Stimulated activated CD8-positive, alpha-beta memory T cell treated with anti-CD3 and anti-CD28 coated beads, Interleukin-12 subunit alpha, Interleukin-12 subunit beta, amount 100 ng/mL, for 24 hours (primary cell): ENCODE measurements around the gene MAP1B.

Experiments
- DNase-seq: peaks from one replicate; pipeline ENCODE4 v3.0.0-alpha.2; 2020; ENCODE audit errors: extremely low read depth

Gene MAP1B

DNA sequence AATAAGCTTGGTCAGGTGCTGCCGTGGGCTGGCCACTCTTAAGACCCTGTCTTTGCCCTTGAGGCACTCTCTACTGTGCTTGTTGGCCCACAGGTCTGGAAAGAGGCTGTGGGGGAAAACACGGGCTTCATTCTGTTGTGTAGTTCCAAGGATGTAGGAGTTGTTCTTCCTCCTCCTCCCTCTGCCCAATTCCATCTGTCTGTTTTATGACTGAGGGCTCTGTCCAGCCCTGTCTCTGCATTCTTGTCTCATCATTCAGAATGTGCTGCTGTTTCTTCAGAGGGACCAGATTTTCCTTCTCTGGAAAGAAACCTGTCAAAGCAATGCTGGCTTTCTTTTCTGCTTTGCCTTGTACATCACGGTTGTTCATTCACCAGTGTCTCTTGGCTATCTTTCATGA, 84.1 kb downstream of the MAP1B start:
- DNase-seq, result no peak

DNA sequence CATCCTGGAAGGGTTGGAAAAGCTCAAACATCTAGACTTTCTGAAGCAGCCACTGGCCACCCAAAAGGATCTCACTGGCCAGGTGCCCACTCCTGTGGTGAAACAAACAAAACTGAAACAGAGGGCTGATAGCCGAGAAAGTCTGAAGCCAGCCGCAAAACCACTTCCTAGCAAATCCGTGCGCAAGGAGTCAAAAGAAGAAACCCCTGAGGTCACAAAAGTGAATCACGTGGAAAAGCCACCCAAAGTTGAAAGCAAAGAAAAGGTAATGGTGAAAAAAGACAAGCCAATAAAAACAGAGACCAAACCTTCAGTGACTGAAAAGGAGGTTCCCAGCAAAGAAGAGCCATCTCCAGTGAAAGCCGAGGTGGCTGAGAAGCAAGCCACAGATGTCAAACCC, 87.6 kb downstream of the MAP1B start:
- no peak for DNase-seq

DNA sequence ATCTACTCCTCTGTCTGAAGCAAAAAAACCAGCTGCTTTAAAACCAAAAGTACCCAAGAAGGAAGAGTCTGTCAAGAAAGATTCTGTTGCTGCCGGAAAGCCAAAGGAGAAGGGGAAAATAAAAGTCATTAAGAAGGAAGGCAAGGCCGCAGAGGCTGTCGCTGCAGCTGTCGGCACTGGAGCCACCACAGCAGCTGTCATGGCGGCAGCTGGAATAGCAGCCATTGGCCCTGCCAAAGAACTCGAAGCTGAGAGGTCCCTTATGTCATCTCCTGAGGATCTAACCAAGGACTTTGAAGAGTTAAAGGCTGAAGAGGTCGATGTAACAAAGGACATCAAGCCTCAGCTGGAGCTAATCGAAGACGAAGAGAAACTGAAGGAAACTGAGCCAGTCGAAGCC, 88.3 kb downstream of the MAP1B start:
- DNase-seq, result no peak

DNA sequence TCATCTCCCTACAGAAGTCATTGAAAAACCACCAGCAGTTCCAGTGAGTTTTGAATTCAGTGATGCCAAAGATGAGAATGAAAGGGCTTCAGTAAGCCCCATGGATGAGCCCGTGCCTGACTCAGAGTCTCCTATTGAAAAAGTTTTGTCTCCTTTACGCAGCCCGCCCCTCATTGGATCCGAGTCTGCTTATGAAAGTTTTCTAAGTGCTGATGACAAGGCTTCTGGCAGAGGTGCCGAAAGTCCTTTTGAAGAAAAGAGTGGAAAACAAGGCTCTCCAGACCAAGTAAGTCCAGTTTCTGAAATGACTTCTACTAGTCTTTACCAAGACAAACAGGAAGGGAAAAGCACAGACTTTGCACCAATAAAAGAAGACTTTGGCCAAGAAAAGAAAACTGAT, 90.1 kb downstream of the MAP1B start:
- DNase-seq, result no peak

DNA sequence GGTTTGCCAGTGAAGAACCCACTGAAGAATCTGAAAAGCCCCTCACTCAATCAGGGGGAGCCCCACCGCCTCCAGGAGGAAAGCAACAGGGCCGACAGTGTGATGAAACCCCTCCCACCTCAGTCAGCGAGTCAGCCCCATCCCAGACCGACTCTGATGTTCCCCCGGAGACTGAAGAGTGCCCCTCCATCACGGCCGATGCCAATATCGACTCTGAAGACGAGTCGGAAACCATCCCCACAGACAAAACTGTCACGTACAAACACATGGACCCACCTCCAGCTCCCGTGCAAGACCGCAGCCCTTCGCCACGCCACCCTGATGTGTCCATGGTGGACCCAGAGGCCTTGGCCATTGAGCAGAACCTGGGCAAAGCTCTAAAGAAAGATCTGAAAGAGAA, 92.4 kb downstream of the MAP1B start:
- DNase-seq, result no peak

DNA sequence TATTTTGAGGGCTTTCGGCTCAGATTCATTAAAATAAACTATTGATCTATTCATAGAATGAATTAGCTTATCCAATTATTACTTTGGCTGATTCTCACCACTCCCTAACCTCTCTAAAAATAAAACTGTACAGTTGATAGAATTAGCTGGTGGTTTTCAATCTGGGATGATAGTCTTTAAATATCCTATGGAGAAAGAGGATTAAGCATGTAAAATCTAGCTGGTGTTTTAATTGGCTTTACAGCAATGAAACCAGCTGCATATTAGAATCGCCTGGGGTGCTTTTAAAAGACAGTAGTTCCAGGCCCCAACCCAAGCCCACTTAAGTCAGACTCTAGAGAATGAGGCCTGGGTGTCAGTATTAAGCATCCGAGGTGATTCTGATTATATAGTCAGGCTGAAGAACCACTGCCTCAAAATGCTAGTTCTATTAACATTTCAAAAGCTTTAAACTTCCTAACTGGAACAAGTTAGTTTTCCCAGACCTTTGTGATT, 95.1 kb downstream of the MAP1B start:
- DNase-seq, result no peak

DNA sequence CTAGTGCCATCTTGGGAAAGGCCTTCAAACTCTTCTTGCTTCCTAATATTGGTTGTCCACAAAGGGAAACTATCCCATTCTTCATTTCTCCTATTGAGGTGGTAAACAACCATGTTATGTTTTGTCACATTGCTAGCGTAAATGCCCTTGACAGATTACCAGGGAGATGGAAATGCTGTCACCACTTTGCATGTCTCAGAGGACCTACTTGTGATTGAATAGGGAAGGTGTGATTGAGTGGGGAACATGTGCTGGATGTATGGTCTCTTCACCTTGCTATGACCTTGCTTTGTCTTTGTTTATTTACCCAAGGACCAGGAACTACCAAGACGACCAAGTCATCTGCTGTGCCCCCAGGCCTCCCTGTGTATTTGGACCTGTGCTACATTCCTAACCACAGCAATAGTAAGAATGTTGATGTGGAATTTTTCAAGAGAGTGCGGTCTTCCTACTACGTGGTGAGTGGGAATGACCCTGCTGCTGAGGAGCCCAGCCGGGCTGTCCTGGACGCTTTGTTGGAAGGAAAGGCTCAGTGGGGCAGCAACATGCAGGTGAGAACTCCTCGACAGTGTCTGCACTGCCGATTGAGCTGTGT, 96.1 kb downstream of the MAP1B start:
- DNase-seq, result no peak

DNA sequence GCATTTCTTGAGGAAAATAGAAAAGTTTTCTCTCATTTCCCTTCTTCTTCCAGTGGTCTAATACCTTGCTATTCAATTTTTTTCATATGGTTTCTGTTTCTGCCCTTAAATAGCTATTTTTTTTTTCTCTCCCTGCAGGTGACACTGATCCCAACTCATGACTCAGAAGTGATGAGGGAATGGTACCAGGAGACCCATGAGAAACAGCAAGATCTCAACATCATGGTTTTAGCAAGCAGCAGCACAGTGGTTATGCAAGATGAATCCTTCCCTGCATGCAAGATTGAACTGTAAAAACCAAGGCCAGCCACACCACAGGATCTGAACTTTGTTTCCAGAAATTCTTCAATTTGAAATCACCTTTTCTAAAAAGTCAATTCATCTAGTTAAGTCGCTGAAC, 97.7 kb downstream of the MAP1B start:
- no peak for DNase-seq

DNA sequence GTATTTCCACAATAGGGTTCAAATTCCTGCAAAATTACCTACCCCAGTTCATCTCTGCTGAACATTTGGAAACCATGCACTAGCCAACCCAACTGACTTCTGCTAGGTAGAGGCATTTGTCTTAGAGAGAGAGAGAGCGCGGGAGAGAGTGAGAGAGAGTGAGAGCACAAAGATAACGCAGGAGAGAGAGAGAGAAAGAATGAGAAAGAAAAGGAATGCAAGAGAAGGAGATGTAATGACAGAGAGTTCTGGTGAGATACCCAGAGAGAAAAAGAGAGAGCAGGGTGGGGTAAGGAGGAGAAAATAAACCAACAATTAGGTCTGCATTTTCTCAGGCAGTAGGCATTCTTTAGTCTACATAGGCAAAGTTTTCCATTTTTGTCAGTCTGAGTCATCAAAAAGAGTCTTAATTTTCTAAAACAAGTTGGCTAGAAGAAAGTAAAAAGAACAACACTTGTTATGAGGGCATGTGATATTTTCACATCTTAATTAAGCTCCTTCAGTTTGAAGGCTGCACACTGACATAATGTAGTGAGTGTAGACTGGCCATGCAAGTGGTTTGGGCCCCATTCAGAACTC, 98.2 kb downstream of the MAP1B start:
- no peak for DNase-seq

GRCh38 chr5:72206160-72206559, 98.9 kb downstream of the MAP1B start:
- DNase-seq, result no peak

DNA sequence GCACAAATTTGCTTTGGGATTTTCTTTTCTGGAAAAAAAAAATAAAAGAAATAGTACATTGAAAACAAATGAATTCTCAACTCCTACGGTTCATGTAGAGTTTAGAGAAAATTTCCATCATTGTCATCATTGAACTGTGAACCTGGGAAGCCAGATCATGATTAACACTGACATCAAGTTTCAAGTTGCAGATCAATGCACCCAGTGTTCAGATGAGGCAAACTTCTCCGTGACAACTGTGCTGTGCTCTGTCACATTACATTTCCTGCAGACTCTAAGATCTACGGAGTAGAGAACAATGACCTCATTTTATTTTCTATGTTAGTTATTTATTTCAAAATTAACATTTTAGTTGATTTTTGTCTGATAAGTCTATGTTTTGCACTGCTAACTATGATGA, 99.7 kb downstream of the MAP1B start:
- DNase-seq, result no peak

DNA sequence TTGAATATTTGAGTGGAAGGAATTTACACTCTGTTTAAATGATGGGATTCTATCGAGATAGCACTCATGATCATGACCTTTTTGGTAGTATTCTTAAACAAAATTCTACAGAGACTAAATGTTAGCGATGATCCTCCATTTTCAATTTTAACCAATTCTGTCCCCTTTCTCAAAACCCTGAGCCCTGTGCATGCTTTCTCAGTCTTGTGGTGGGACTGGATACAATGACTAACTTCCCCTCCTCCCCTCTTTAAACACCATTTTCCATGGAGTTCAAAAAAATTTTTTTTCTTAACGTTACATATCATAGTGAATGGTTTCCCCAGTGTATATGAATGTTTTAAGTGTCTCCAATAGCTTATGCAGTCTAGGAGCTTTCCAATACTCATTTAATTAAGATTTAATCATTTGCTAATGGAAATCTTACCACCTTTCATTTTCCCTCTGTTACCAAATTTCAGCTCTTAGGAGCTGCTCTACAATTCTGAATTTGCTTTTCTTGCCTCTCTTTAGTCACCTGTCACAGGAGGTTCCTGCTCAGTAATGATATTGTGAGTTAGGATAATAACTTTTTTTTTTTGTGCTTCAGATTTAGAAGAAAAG, 101.2 kb downstream of the MAP1B start:
- DNase-seq, result no peak

- DNase-seq, result no peak
Measured at GRCh38 chr5:72209147-72210115, 102.2 kb downstream of the MAP1B start.

DNA sequence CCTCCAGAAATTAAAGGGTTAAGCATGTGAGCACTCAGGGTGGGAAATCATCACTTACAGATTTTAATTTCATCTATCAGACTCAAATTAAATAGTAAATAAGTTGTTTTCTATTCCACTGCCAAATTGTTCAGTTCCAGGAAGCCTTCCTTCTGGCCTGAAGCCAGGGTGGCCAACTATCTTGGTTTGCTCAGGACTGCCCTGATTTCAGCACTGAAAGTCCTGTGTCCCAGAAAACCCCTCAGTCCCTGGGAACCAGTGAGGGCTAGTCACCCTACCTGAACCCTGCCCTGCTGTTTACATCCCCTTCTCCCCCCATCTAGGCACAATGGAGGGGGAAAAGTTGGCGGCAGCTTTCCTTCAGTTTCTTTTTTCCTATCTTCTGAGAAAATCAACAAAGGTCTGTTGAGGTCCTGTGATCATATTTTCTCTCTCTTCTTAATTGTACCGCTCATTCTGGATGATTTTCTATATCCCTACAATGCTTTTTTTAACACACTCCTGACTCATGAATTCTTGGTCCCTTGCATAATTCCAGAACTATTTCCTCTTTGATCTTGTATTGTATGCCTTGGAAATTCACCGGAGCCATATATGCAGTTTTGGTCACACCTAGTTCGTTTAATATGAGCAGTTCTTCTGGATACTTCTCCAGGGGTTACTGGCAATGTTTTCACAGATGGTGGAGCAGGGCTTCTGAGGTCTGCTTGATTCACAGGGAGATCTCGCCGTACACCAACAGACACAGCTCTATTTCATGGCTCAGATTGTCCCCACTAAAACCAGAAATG, 103.8 kb downstream of the MAP1B start:
- no peak for DNase-seq

- DNase-seq, result no peak
Measured at GRCh38 chr5:72212171-72212570, 104.9 kb downstream of the MAP1B start.

- DNase-seq, result no peak
Measured at GRCh38 chr5:72213482-72213881, 106.2 kb downstream of the MAP1B start.

GRCh38 chr5:72214168-72214567, 106.9 kb downstream of the MAP1B start:
- no peak for DNase-seq

GRCh38 chr5:72216756-72217155, 109.5 kb downstream of the MAP1B start:
- no peak for DNase-seq

DNA sequence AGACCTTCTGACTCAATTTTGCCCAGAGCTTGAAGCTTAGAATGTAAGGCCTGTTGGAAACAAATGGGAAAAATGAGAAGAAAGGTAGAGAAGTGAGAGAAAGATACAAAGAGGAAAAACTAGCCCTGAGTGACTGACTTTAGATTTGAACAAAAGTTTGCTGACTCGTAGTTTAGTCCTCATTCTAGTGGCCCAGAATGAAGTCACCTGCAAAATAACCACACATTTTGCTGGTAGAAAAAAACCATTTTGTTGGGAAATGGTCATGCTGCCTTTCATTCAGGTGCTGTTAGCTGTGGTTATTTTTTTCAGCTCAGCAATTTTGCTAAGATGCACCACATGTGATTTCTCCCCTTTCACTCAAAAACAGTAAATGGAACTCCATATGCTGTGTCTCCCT, 113.8 kb downstream of the MAP1B start:
- no peak for DNase-seq

GRCh38 chr5:72221541-72221940, 114.3 kb downstream of the MAP1B start:
- no peak for DNase-seq

DNA sequence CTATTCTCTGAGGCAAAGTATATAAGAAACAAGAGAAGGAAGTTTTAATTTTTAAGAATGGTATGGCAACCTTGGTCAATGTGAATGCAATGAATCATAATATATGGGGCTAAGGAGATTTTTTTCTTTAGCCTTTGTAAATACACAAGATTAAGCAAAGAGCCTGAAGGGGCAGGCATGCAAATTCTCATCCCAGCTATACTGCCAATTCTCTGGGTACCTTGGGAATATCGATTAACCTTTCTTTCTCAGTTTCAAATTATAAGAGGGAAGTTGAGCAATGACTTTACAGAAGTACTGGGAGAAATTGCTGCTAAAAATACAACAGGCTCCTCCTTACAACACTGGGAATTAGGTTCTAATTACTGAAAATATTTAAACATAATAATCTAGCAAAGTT, 115.2 kb downstream of the MAP1B start:
- no peak for DNase-seq

DNA sequence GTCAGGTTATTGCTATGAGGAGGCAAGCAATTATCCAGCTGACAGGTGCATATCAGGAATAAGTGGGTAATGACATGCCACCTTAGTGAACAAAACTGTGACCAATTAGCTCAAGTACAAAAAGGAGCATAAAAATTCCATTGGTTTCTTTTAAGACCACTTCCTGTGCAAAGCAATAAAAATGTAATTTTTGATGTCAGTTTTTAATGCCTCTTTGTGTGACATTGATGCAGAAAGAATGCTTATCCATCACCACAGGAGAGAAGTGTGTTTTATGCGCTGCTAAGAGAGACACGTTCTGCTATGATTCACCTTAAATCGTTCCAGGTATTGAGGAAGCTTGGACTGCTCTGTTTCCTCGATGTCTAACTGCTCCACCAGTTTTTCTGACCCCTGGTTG, 116.1 kb downstream of the MAP1B start:
- no peak for DNase-seq
